ENCODE results near the gene MFNG. TPM values are rescaled to one million over a fixed set of nuclear protein-coding genes. Genes with fewer than 3 reads are reported as not detected.

The MFNG gene
- total and polyA plus RNA-seq, 2 donors = 6.7 to 24.8 TPM

GRCh38 chr22:37419969-37420685 is 66.1 kb downstream of the MFNG start:
- WGBS = 2% methylated on average over 69 of the region's 70 CpGs
- no peak overlapping the region for H3K27ac ChIP-seq (ENCODE audit: low read depth)
- no peak for DNase-seq (ENCODE audit: extremely low spot score)
- no peaks in the 10 kb centered on the region for H3K4me1 ChIP-seq (ENCODE audit: insufficient read depth)
- H3K4me3 ChIP-seq (ENCODE audit: low read depth, low read length) = peak overlapping the region; percentile 7
- H3K36me3 ChIP-seq (ENCODE audit: insufficient read depth) = no peaks in the 10 kb centered on the region

- H3K4me3 ChIP-seq (ENCODE audit: low read depth, low read length) = peak overlapping the region; percentile 7
- H3K27ac ChIP-seq (ENCODE audit: low read depth) = no peak overlapping the region
- H3K4me1 ChIP-seq (ENCODE audit: insufficient read depth) = no peaks in the 10 kb centered on the region
- WGBS = 18% methylated on average over 43 of the region's 43 CpGs
- H3K36me3 ChIP-seq (ENCODE audit: insufficient read depth) = no peaks in the 10 kb centered on the region
- no peak for DNase-seq (ENCODE audit: extremely low spot score)
Observed at GRCh38 chr22:37419370-37419968, 66.7 kb downstream of the MFNG start.

Other genes starting within 250 kb of the MFNG start
- 3.2 TPM for gene RAC2, start 242.1 kb downstream of the MFNG start, total RNA-seq
- 17.4 TPM for gene RAC2, start 242.1 kb downstream of the MFNG start, polyA plus RNA-seq
- gene CYTH4, start 203.9 kb downstream of the MFNG start, total RNA-seq = 10.8 TPM
- 5.2 TPM for gene CYTH4, start 203.9 kb downstream of the MFNG start, polyA plus RNA-seq
- gene ELFN2, start 58.9 kb downstream of the MFNG start, total RNA-seq = 0.21 TPM
- gene ELFN2, start 58.9 kb downstream of the MFNG start, polyA plus RNA-seq = 0.05 TPM
- 4.5 TPM for gene CARD10, start 33.0 kb upstream of the MFNG start, total RNA-seq
- 16.6 TPM for gene CARD10, start 33.0 kb upstream of the MFNG start, polyA plus RNA-seq
- 6.6 TPM for gene CDC42EP1, start 74.1 kb upstream of the MFNG start, total RNA-seq
- gene CDC42EP1, start 74.1 kb upstream of the MFNG start, polyA plus RNA-seq = 34.5 TPM
- not detected for gene LGALS2, start 93.7 kb upstream of the MFNG start, total RNA-seq
- gene LGALS2, start 93.7 kb upstream of the MFNG start, polyA plus RNA-seq = 0.37 TPM
- 29.3 TPM for gene GGA1, start 122.5 kb upstream of the MFNG start, total RNA-seq
- 45.4 TPM for gene GGA1, start 122.5 kb upstream of the MFNG start, polyA plus RNA-seq
- gene SH3BP1, start 153.3 kb upstream of the MFNG start, total RNA-seq = 10.9 TPM
- gene SH3BP1, start 153.3 kb upstream of the MFNG start, polyA plus RNA-seq = 11.3 TPM
- 3.2 TPM for gene PDXP, start 172.3 kb upstream of the MFNG start, total RNA-seq
- 15.1 TPM for gene PDXP, start 172.3 kb upstream of the MFNG start, polyA plus RNA-seq
- gene LGALS1, start 189.3 kb upstream of the MFNG start, total RNA-seq = 1,499 TPM
- 1,781 TPM for gene LGALS1, start 189.3 kb upstream of the MFNG start, polyA plus RNA-seq
- gene NOL12, start 200.0 kb upstream of the MFNG start, total RNA-seq = 8.7 TPM
- gene NOL12, start 200.0 kb upstream of the MFNG start, polyA plus RNA-seq = 17.9 TPM
- 64.2 TPM for gene TRIOBP, start 210.7 kb upstream of the MFNG start, total RNA-seq
- gene TRIOBP, start 210.7 kb upstream of the MFNG start, polyA plus RNA-seq = 140 TPM

Measured in urinary bladder (tissue), 4 donors.